GM12878 (cell line): Measurements from ENCODE around the gene TIMP2. TPM values are rescaled to one million over a fixed set of nuclear protein-coding genes. Genes with fewer than 3 reads are reported as not detected.

ENCODE experiments used
- ATAC-seq: fragments of 200-7000 bp; cut with Tn5 transposase; 3 replicates; pipeline ENCODE4 v1.9.1; 2020; ENCODE audit warnings: mild to moderate bottlenecking, moderate library complexity
- BruUV-seq: library from RNA; stranded (reverse); fragments of 400-500 nt; replicated peaks from 2 replicates; lab custom pipeline; 2021; lab: Mats Ljungman, UMichigan
- CTCF ChIA-PET: fragments of 300-600 bp; sonication (Branson Sonifier 250); formaldehyde crosslinking; extraction: SDS; loops from one replicate; lab custom pipeline; 2021; ENCODE audit warnings: inconsistent platforms; lab: Yijun Ruan, JAX
- POLR2A ChIA-PET: fragments of 350-600 bp; formaldehyde crosslinking; extraction: SDS; loops from one replicate; lab custom pipeline; 2021; ENCODE audit warnings: inconsistent platforms; lab: Charles Lee
- RAD21 ChIA-PET: fragments of 300-600 bp; sonication (Branson Sonifier 250); formaldehyde crosslinking; loops from one replicate; lab custom pipeline; 2023; ENCODE audit warnings: antibody characterized with exemption; ENCODE audit not compliant: unreplicated experiment; lab: Charles Lee
- SMC1A ChIA-PET: fragments of 300-600 bp; sonication (Branson Sonifier 250); formaldehyde crosslinking; loops from one replicate; lab custom pipeline; 2023; ENCODE audit not compliant: unreplicated experiment, uncharacterized antibody; lab: Charles Lee
- DNase-seq: peaks from one replicate; pipeline ENCODE4 v3.0.0-alpha.2; 2011; ENCODE audit warnings: low read depth, low spot score
- FAIRE-seq: peaks from 3 replicates; lab custom pipeline; 2011; peaks lifted over from hg19 to GRCh38; lab: Jason Lieb, UNC
- H2AFZ ChIP-seq: 2 replicates; pipeline ENCODE4 v1.6.0; 2011; ENCODE audit warnings: low read depth, low read length, control low read depth; ENCODE audit not compliant: control insufficient read depth
- H3K27ac ChIP-seq: 2 replicates; pipeline ENCODE4 v1.5.1; 2011; ENCODE audit warnings: control low read depth; ENCODE audit not compliant: control insufficient read depth, insufficient read depth
- H3K27me3 ChIP-seq, 2 experiments: replicated peaks in 1 of 2; 2 replicates each; pipeline versions ENCODE4 v1.6.0 to v1.6.1; 2011; ENCODE audit warnings: low read length in 1 of 2; ENCODE audit not compliant: control insufficient read depth in 2 of 2, insufficient read depth in 2 of 2
- H3K36me3 ChIP-seq, 2 experiments: 2 replicates each; pipeline ENCODE4 v1.5.1; 2011; ENCODE audit warnings: low read length in 1 of 2; ENCODE audit not compliant: control insufficient read depth in 2 of 2, insufficient read depth in 2 of 2
- H3K4me1 ChIP-seq: 2 replicates; pipeline ENCODE4 v1.6.1; 2011; ENCODE audit warnings: mild to moderate bottlenecking, low read length, moderate library complexity, mixed read lengths; ENCODE audit not compliant: control insufficient read depth, insufficient read depth
- H3K4me2 ChIP-seq: 2 replicates; pipeline ENCODE4 v1.6.0; 2011; ENCODE audit warnings: control low read depth; ENCODE audit not compliant: control insufficient read depth, insufficient read depth
- H3K4me3 ChIP-seq: fragments of 200-600 bp; sonication (generic); 2 replicates; pipeline ENCODE4 v1.5.1; 2016
- H3K79me2 ChIP-seq: 2 replicates; pipeline ENCODE4 v1.6.0; 2011; ENCODE audit warnings: low read length; ENCODE audit not compliant: control insufficient read depth, insufficient read depth
- H3K9ac ChIP-seq: 2 replicates; pipeline ENCODE4 v1.8.0; 2011; ENCODE audit warnings: low read length, control low read depth, mixed read lengths; ENCODE audit not compliant: control insufficient read depth, insufficient read depth
- H3K9me3 ChIP-seq: replicated peaks from 3 replicates; pipeline ENCODE4 v1.5.1; 2011; ENCODE audit warnings: mild to moderate bottlenecking, low read length; ENCODE audit not compliant: control insufficient read depth, insufficient read depth
- H4K20me1 ChIP-seq: 2 replicates; pipeline ENCODE4 v1.6.0; 2011; ENCODE audit not compliant: control insufficient read depth, insufficient read depth
- BCL11A ChIP-seq: IDR thresholded peaks from 2 replicates; pipeline ENCODE4 v1.6.1; 2011; ENCODE audit warnings: low read depth, low read length
- CTCF ChIP-seq, 3 experiments: IDR thresholded peaks in 2 of 3; conservative IDR thresholded peaks in 1 of 3; 2 replicates each; pipeline ENCODE4 v1.5.1; 2011; ENCODE audit warnings: low read depth in 3 of 3, low read length in 3 of 3, mild to moderate bottlenecking in 3 of 3, control low read depth in 2 of 3, moderate library complexity in 2 of 3, inconsistent platforms in 1 of 3, mixed read lengths in 1 of 3; ENCODE audit not compliant: control insufficient read depth in 2 of 3, insufficient read depth in 1 of 3; ENCODE audit errors: extremely low read depth in 1 of 3
- HDGF ChIP-seq: fragments of 450-650 bp; IDR thresholded peaks from 2 replicates; pipeline ENCODE4 v1.6.1; 2016; ENCODE audit warnings: antibody characterized with exemption
- RAD21 ChIP-seq: IDR thresholded peaks from 2 replicates; pipeline ENCODE4 v1.6.1; 2011; ENCODE audit warnings: mild to moderate bottlenecking, low read depth, low read length, moderate library complexity; ENCODE audit not compliant: insufficient read depth
- SMC3 ChIP-seq: IDR thresholded peaks from 2 replicates; pipeline ENCODE4 v1.6.1; 2011; ENCODE audit warnings: low read length, improper control_type of control experiment, borderline replicate concordance
- SRF ChIP-seq, 2 experiments: IDR thresholded peaks; 2 replicates each; pipeline ENCODE4 v1.6.1; 2011; ENCODE audit warnings: low read depth in 2 of 2, low read length in 2 of 2, mild to moderate bottlenecking in 1 of 2, moderate library complexity in 1 of 2
- YY1 ChIP-seq: IDR thresholded peaks from 2 replicates; pipeline ENCODE4 v1.6.1; 2011; ENCODE audit warnings: low read depth, mild to moderate bottlenecking, low read length
- WGBS: methylation state at CpG from one replicate; pipeline ENCODE4 v1.1.6; 2016; ENCODE audit warnings: low lambda C conversion rate; ENCODE audit not compliant: insufficient replicate concordance, insufficient coverage; ENCODE audit errors: missing lambda C conversion rate; 5-methylcytosine and 5-hydroxymethylcytosine counted together
- in situ Hi-C: fragments of 300-500 bp; cut with MboI; formaldehyde crosslinking; loops from 9 replicates; pipeline ENCODE4 v1.14.3; 2018; ENCODE audit warnings: mixed read lengths
- intact Hi-C: fragments of 100-400 bp; cut with micrococcal nuclease; formaldehyde crosslinking; loops from one replicate; pipeline ENCODE4 v1.14.2; 2022; ENCODE audit not compliant: unreplicated experiment
- polyA plus RNA-seq, 11 experiments: library from polyadenylated mRNA; depleted of rRNA in 4 of 11; unstranded in 6 of 11; stranded (reverse) in 5 of 11; fragments of >200 nt; fragmentation: Nextera tagmentation in 4 of 11; fragmentation: Illumina TruSeq in 1 of 11; extraction: Ambion mirVana in 4 of 11; extraction: Trizol in 1 of 11; gene quantifications; 1 replicate in 1 of 11; 2 replicates in 10 of 11; pipeline versions ENCODE4 v1.2.1 to v1.2.3, GENCODE V29; 2011 to 2016; ENCODE audit warnings: inconsistent platforms in 2 of 11, missing spikeins in 2 of 11, low read depth in 1 of 11
- total RNA-seq, 4 experiments: library from RNA; depleted of rRNA in 3 of 4; stranded (reverse); fragments of >200 nt in 3 of 4; fragmentation: Illumina TruSeq in 1 of 4; extraction: Trizol in 1 of 4; gene quantifications; 2 replicates each; pipeline versions ENCODE4 v1.2.1 to v1.2.3, GENCODE V29; 2013 to 2021
- TF ChIP-seq, protein P1 (sequence below): IDR thresholded peaks from 2 replicates; pipeline ENCODE4 v1.6.1; 2012; ENCODE audit warnings: low read depth, low read length, improper control_type of control experiment

The TIMP2 gene
- total and polyA plus RNA-seq, 10 of the 15 experiments (the other 5 are each of a cell fraction or from before 2014, with no cell fraction given): 0.03 to 0.41 (median 0.04) TPM; not detected in 7

DNA sequence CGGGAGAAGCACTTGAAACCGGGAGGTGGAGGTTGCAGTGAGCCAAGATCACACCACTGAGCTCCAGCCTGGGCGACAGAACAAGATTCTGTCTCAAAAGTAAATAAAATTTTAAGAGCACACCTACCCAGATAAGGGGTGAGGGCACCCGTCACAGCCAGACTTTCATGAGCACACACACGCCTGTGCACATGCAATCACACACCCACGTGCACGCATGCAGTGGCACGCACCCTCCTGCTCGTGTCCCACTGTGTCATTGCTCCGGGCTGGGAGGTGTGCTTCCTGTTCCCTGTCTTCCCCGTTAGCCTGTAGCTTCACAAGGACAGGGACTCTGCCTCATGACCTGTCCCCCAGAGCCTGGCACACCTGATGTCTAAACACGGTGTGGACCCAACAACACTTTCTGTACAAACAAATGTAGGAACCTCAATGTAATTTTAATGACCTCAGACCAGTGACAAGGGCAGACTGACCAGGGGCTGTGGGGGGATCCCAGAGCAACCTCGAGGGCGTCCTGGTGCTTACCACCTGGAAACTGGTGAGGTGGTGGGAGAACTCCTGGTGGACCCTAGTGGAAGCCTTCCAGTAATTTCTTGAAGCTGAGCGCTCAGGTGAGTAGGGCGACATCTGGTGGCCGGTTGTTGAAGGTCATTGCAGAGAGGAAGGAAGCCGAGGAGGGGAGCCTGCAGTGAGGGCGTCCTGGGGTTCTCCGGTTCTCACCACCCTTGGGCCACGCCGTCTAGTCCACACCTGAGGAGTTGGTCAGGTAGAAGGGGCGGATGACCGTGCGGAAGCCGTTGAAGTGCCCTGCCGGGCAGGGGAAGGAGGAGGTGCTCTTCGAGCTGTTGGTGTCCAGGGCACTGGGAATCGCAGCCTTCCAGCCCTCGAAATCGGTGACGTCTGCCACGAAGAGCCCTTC, 45.9 kb upstream of the TIMP2 start:
- intact Hi-C loops: loop anchor here (1.0 kb wide), 2 partner anchors 106 to 474 kb away; no protein-coding TSS in a partner anchor
- POLR2A ChIA-PET: no interaction called here

More for the DNA sequence above, 45.9 kb upstream of the TIMP2 start:
- BruUV-seq: no TSS peak
- H3K4me3 ChIP-seq: no peak overlapping the region
- peak; percentile 91 for TF ChIP-seq SMC3
- TF ChIP-seq CTCF (IDR thresholded peaks at IDR 0.05 in 2 of 3, conservative IDR thresholded peaks at IDR 0.05 in 1 of 3; ENCODE audit: control insufficient read depth in 2 of 3, extremely low read depth in 1 of 3, insufficient read depth in 1 of 3, low read depth in 3 of 3, low read length in 3 of 3): peak; percentile 70 to 88 (median 78)
- no peak for TF ChIP-seq SRF (IDR thresholded peaks at IDR 0.05; ENCODE audit: low read depth in 2 of 2, low read length in 2 of 2)
- no peak for TF ChIP-seq BCL11A
- 0 out of 2 replicates have a peak, but pooled peaks have one; percentile 32 for TF ChIP-seq YY1
- TF ChIP-seq RAD21: peak; percentile 80
- peak; percentile 35; the same call in 1 of the 2 replicates for TF ChIP-seq HDGF
- TF ChIP-seq, protein P1, sequence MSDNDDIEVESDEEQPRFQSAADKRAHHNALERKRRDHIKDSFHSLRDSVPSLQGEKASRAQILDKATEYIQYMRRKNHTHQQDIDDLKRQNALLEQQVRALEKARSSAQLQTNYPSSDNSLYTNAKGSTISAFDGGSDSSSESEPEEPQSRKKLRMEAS: no peak
- TF ChIP-seq, all 136 proteins: peak for 5
- Histone ChIP-seq H3K9ac (no peak overlapping the region), H4K20me1 (no peaks in the 10 kb centered on the region; the same call in 1 of the 2 replicates), H2AFZ (no peak overlapping the region), H3K27me3 (no peaks in the 10 kb centered on the region), H3K9me3 (no peaks in the 10 kb centered on the region), H3K27ac (no peak overlapping the region), H3K4me1 (no peaks in the 10 kb centered on the region), H3K79me2 (no peaks in the 10 kb centered on the region), H3K4me2 (no peak overlapping the region), H3K36me3 (no peaks in the 10 kb centered on the region)
- DNase-seq: no peak
- ChIA-PET RAD21 (interaction anchor here (1.0 to 2.0 kb wide), 3 partner anchors 9 to 105 kb away, joined by 3 to 15 read pairs (median 3); no protein-coding TSS in a partner anchor), SMC1A (interaction anchor here (1.0 to 2.4 kb wide), 4 partner anchors 65 to 474 kb away, joined by 3 to 17 read pairs (median 4); no protein-coding TSS in a partner anchor), CTCF (interaction anchor here (0.6 to 3.7 kb wide), 21 partner anchors 9 to 658 kb away, joined by 3 to 59 read pairs (median 4); partner anchors contain the start of gene LGALS3BP)
- WGBS: 31% methylated on average over 32 of the region's 33 CpGs
- in situ Hi-C loops: no loop called here
- ATAC-seq: peak; percentile 90
- peak; percentile 91 for FAIRE-seq
